ENCODE data around the gene XYLT1.

XYLT1 gene

DNA sequence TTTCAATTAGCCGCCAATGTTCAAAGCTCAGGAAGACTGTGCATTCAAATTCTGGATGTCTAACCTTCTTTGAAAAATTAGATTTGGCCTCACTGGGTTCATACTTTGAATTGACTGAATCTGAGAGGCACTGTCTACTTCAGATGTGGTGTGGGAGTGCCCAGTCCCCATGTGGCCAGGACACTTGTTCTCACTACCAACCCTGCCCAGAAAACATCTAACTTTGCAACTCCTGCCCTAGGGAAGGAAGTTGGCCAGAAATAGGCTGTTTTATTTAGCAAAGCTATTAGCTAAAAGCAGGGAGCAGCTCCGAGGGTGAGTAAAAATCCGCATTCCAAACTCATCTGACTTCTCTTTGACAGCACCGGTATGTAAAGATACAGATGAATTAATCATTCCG, 86.3 kb downstream of the XYLT1 start:
- ATAC-seq (replicated peaks) (no peak), DNase-seq (no peak)
- Mint-ChIP-seq H3K27ac (no peak overlapping the region), H3K4me3 (peak overlapping the region in 1 of 2 donors; percentile 6), H3K27me3 (no peaks in the 10 kb centered on the region), H3K4me1 (peaks cover 49 to 90% of the 10 kb centered on the region in 2 donors), H3K36me3 (peaks cover 28 to 48% of the 10 kb centered on the region in 2 donors), H3K9me3 (no peaks in the 10 kb centered on the region)

DNA sequence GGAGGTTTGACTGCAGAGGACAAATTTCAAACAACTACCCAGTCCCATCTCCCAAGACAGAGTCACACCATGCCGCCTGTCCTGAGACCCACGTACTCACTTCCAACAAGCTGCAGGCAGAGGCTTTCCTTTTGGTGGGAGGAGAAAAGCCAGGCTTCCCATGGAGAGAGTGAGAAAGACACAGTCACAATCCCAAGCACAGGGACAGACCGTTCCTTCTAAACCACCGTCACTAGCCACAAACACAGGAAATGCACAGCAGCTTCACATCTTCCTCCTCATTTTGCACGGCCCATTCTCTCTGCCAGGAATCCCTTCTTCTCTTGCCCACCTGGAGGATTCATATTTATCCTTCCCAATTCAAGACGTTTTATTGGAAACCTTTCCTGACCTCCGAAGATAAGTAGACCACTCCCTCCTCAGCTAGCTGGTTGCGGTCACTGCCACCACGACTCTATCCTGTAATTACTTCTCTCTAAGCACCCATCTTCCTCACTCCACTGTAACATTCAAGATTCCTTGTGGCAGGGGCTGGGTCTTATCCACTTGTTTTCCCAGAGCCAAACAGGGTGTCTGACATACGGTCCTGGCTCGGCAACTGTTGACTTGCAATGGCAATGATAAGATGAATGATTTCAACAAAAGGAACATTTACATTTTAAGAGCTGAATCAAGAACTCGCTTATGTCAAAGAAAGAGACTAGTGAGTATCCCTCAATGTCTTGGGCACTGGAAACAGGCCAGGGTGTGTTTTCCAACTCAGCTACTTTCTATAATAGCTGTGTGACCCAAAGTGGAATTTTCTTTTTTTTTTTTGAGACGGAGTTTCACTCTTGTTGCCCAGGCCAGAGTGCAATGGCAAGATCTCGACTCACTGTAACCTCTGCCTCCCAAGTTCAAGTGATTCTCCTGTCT, 87.6 kb downstream of the XYLT1 start:
- peaks cover 56 to 90% of the 10 kb centered on the region in 2 donors for H3K4me1 Mint-ChIP-seq
- ATAC-seq (replicated peaks) = no peak
- H3K9me3 Mint-ChIP-seq = no peaks in the 10 kb centered on the region
- DNase-seq = no peak
- peak overlapping the region; percentile 40 to 74 for H3K4me3 Mint-ChIP-seq
- H3K27me3 Mint-ChIP-seq = no peaks in the 10 kb centered on the region
- peaks cover 17 to 44% of the 10 kb centered on the region in 2 donors for H3K36me3 Mint-ChIP-seq
- H3K27ac Mint-ChIP-seq = peak overlapping the region; percentile 89

DNA sequence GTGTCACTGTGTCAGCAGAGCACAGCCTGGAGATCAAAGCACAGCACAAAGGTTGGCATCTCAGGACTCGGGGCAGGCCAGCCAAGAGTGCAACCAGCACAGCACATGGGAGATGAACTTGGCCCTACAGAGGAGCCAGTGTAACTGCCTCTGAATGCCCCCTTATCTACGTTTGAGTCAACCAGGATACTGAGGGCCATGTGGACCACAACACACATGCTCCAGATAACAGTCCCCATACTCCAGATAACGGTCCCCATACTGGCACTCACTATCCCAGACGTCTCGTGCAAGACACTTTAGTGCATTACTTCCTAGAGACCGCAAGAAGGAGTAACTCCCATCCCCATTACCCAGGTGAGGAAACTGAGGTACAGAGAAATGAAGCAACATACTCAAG, 88.2 kb downstream of the XYLT1 start:
- ATAC-seq (replicated peaks) = no peak
- peaks cover 59 to 93% of the 10 kb centered on the region in 2 donors for H3K4me1 Mint-ChIP-seq
- no peak for DNase-seq
- peaks cover 13 to 39% of the 10 kb centered on the region in 2 donors for H3K36me3 Mint-ChIP-seq
- H3K9me3 Mint-ChIP-seq = no peaks in the 10 kb centered on the region
- H3K27ac Mint-ChIP-seq = no peak overlapping the region
- no peaks in the 10 kb centered on the region for H3K27me3 Mint-ChIP-seq
- H3K4me3 Mint-ChIP-seq = no peak overlapping the region

DNA sequence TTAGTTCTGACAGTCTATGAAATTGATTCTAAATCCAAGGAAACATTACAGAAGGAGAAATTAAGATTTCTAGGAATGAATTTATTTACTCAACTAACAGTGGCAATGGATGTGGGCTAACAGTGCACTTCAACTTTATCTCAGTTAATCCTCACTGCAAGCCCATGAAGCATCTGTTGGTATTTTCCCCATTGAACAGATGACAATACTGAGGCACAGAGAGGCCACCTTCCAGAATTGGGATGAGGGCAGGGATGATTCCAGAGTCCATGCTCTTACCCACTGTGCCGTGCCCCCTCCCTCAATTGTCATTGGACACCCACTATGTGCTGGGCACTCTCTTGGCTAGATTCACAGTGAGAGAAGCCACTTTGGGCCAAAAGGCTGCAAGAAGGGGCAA, 89.0 kb downstream of the XYLT1 start:
- DNase-seq (no peak), ATAC-seq (replicated peaks) (no peak)
- H3K4me3 Mint-ChIP-seq = no peak overlapping the region
- no peaks in the 10 kb centered on the region for H3K27me3 Mint-ChIP-seq
- H3K9me3 Mint-ChIP-seq = no peaks in the 10 kb centered on the region
- peaks cover 59 to 93% of the 10 kb centered on the region in 2 donors for H3K4me1 Mint-ChIP-seq
- H3K36me3 Mint-ChIP-seq = peaks cover 11 to 38% of the 10 kb centered on the region in 2 donors
- H3K27ac Mint-ChIP-seq = no peak overlapping the region

DNA sequence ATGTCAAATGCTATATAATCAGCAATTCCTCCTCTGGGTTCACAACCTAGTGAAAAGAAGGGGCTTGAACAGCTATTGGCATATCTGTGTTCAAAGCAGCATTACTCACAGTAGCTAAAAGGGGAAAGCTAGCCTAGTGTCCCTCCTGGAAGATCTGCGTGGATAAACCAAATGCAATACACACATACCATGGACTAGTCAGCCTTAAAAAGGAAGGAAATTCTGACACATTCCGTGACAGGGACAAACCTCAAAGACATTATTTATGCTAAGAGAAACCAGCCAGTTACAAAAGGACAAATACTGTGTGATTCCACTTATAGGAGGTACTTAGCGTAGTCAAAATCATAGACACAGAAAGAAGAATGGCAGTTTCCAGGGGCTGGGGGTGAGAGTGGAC, 90.1 kb downstream of the XYLT1 start:
- no peaks in the 10 kb centered on the region for H3K27me3 Mint-ChIP-seq
- H3K9me3 Mint-ChIP-seq = no peaks in the 10 kb centered on the region
- DNase-seq (no peak), ATAC-seq (replicated peaks) (peak; percentile 2 to 14)
- H3K27ac Mint-ChIP-seq = peak overlapping the region; percentile 92
- peaks cover 66 to 93% of the 10 kb centered on the region in 2 donors for H3K4me1 Mint-ChIP-seq
- H3K36me3 Mint-ChIP-seq = peaks cover 11 to 36% of the 10 kb centered on the region in 2 donors
- H3K4me3 Mint-ChIP-seq = peak overlapping the region; percentile 74 to 80

DNA sequence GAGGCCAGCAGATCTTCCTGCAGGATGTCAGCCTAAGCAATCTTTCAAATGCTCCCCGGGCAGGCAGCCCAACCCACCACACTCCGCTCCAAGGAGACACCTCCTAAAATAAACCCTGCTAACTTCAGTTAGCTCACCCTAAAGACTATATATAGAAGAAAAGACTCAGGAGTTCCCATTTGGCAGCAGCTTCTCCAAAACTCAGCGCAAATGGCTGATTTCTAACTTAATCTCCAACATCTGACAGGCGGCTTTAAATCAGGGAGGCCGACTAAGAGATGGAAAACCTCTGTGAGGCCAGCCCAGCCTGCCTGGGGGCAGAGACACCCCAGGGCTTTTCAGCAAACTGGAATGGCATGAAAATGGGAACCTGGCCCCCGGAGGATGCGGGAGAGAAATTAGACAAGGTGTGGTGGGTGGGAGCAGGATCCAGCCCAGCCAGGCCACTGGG, 91.6 kb downstream of the XYLT1 start:
- ATAC-seq (replicated peaks) = no peak
- peak overlapping the region; percentile 50 for H3K4me3 Mint-ChIP-seq
- H3K36me3 Mint-ChIP-seq = peaks cover 7 to 31% of the 10 kb centered on the region in 2 donors
- H3K27ac Mint-ChIP-seq = peak overlapping the region; percentile 89
- peaks cover 63 to 94% of the 10 kb centered on the region in 2 donors for H3K4me1 Mint-ChIP-seq
- H3K9me3 Mint-ChIP-seq = no peaks in the 10 kb centered on the region
- no peak for DNase-seq
- no peaks in the 10 kb centered on the region for H3K27me3 Mint-ChIP-seq

DNA sequence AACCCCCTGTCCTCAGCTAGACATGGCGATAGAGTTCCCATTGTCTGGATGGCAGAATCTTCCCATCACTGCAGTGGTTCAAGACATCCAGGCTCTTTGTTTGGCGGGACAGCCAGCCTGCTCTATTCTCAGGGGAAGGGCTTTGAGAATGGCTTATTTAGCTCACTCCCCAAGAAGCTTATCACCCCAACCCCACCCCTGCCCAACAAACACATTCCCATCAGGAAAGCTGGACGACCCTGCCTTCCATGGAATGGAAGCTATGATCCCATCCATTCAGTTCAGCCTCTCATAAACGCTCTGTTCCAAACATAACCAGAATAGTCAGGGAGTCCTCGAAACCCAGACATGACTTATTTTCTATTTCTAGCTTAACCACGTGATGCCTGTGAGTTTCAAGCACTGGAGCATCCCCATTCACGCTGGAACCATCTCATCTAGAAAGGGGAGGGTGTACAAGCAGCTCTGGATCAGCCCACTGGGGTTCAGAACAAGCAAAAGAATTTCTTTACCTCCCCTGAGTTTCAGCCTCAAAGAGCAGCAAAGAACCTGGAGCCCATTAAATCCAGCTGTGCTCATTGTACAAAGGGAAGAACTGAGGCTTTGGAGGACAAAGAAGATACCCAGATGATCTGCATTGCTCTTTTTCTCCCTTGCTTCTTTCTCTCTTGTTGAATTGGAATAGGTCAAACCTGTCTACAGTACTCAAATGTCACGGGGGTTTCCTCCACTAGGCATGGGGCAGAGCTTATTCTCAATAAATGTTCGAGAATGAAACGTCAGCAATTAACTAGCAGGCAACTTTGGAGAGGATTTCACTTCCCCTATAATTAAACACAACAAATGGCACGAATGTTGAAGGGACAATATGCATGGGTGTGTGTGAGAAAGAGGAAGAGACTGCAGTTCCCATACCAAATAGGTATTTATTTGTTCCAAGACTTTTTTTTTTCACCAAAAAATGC, 93.1 kb downstream of the XYLT1 start:
- peak; percentile 70 to 76 for ATAC-seq (replicated peaks)
- peak overlapping the region; percentile 76 to 82 for H3K4me3 Mint-ChIP-seq

DNA sequence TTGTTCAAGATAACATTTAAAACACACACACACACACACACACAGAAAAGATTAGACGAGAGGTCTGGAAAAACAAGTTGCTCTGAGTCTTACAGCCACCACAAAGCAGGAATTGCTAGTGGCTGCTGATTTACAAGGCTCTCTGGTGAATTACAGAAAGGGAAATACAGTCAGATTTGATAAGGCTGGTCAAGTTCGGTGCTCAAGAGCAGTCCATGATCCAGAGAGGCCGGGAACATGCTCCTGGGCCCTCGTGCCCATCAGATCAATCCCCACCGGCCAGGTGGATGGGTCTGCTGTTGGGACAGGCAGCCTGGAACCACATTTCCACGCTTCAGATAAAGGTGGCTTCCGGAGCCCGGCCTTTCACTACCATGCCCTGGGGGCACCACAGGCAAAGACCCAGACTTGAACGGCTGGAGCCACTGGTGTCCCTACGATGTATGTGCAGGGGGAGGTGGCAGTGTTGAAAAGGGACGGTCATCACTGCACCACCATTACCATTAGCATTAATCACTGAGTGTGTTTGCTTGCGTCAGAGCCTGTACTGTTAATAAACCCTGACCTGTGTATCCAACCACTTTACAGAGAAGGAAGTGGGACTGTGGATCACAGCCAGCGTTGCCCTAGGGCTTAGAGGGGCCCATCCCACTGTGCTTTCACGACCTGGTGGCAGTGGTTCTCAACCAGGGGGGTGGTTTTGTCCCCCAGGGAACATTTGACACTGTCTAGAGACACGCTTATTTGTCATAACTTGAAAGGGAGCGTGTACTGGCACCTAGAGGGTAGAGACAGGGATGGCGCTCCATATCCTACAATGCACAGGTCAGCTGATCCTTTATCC, 95.1 kb downstream of the XYLT1 start:
- Mint-ChIP-seq H3K4me1 (peaks cover 63 to 88% of the 10 kb centered on the region in 2 donors), H3K27ac (peak overlapping the region; percentile 99), H3K36me3 (peaks cover 3 to 25% of the 10 kb centered on the region in 2 donors), H3K9me3 (no peaks in the 10 kb centered on the region), H3K27me3 (no peaks in the 10 kb centered on the region), H3K4me3 (peak overlapping the region; percentile 33 to 57)
- ATAC-seq (replicated peaks) (peak; percentile 74 to 78), DNase-seq (peak; percentile 86)

More for the DNA sequence above, 93.1 kb downstream of the XYLT1 start:
- Mint-ChIP-seq H3K36me3 (peaks cover 4 to 28% of the 10 kb centered on the region in 2 donors), H3K27ac (peak overlapping the region; percentile 99), H3K27me3 (no peaks in the 10 kb centered on the region), H3K4me1 (peaks cover 58 to 86% of the 10 kb centered on the region in 2 donors), H3K9me3 (no peaks in the 10 kb centered on the region)
- DNase-seq = peak; percentile 74

DNA sequence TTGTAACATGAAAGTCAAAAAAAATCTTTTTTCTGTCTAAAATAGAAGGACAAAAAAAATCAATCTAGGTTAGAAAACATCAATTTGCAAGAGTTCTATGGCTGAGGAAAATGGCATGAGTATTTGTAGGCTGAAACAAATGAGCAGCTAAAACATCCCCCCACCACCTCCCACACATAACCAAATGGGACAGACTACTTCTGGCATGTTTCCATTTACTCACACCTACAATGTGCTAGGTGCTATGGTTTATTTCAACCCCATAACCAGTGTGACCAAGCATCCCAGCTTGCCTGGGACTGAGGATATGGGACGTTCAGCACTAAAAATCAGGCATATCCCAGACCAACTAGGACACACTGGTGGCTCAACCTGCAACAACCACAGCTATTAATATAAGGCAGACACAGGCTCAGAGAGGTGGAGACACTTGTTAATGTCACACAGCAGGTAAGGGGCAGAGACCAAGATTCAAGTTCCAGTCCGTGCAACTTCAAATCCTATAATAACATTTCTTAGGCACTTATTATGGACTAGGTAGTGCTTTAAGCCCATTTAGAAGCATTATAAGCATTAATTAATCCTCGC, 96.0 kb downstream of the XYLT1 start:
- Mint-ChIP-seq H3K9me3 (no peaks in the 10 kb centered on the region), H3K27me3 (no peaks in the 10 kb centered on the region), H3K27ac (peak overlapping the region; percentile 99), H3K4me3 (peak overlapping the region; percentile 45 to 60), H3K36me3 (peaks cover 4 to 25% of the 10 kb centered on the region in 2 donors), H3K4me1 (peaks cover 68 to 88% of the 10 kb centered on the region in 2 donors)
- DNase-seq (no peak), ATAC-seq (replicated peaks) (no peak)

DNA sequence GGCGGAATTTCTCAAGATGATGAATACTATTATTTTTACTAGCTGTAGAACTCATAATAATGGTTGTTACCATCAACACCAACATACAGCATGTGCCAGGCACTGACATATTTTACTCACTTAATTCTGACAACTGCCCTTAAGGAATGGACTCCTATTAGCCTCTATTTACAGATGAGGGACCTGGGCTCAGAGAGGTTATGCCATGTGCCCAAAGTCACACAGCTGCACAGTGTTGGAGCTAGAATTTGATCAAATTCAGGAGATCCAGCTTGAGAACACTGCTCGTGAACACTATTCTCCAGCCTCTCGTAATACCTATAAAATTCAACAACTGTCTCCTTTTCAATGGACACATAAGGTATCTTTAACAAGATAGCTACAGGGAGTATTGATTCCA, 97.2 kb downstream of the XYLT1 start:
- ATAC-seq (replicated peaks) = no peak
- Mint-ChIP-seq H3K36me3 (peaks cover 12 to 22% of the 10 kb centered on the region in 2 donors), H3K9me3 (no peaks in the 10 kb centered on the region), H3K27ac (peak overlapping the region; percentile 49), H3K27me3 (no peaks in the 10 kb centered on the region), H3K4me3 (peak overlapping the region in 1 of 2 donors; percentile 20), H3K4me1 (peaks cover 66 to 88% of the 10 kb centered on the region in 2 donors)
- DNase-seq = no peak

DNA sequence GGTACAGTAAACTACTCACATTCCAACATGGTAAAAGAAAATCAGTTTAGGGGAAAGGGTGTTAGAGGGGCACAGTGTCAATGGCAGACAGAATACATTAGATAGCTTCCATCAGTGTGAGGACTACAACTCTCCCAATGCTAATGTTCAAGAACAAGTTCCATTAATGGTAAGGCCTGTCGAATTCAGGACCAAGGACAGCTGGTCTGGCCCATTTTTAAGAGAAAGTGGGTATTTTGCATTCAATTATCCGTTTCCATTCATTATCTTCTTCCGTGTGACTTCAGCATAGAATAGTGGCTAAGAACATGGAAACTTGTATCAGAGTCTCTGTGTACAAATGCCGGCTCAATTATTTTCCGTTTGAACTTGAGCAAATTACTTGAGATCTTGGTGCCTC, 98.4 kb downstream of the XYLT1 start:
- DNase-seq (no peak), ATAC-seq (replicated peaks) (no peak)
- peaks cover 17 to 24% of the 10 kb centered on the region in 2 donors for H3K36me3 Mint-ChIP-seq
- no peak overlapping the region for H3K27ac Mint-ChIP-seq
- peaks cover 65 to 88% of the 10 kb centered on the region in 2 donors for H3K4me1 Mint-ChIP-seq
- peaks cover 0 to 2% of the 10 kb centered on the region in 2 donors for H3K9me3 Mint-ChIP-seq
- H3K4me3 Mint-ChIP-seq = no peak overlapping the region
- H3K27me3 Mint-ChIP-seq = no peaks in the 10 kb centered on the region

DNA sequence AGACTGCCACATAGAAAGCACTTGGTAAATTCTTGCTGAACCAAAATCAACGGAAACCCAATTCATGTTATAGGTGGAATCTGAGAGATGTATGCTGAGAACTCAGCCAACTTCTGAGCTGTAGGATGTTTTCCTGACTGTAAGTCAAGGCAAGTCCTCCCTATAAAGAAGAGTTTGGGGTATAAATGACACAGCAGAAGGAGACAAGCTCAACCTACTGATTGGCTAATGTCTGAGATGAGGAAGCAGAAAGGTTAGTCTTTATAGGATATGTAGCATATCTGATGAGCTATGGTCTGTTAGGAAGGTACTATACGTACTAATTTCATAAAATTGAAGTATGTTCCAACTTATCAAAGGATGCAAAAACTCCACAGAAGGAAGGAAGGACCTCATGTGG, 99.5 kb downstream of the XYLT1 start:
- no peak for DNase-seq
- peak overlapping the region; percentile 59 for H3K27ac Mint-ChIP-seq

DNA sequence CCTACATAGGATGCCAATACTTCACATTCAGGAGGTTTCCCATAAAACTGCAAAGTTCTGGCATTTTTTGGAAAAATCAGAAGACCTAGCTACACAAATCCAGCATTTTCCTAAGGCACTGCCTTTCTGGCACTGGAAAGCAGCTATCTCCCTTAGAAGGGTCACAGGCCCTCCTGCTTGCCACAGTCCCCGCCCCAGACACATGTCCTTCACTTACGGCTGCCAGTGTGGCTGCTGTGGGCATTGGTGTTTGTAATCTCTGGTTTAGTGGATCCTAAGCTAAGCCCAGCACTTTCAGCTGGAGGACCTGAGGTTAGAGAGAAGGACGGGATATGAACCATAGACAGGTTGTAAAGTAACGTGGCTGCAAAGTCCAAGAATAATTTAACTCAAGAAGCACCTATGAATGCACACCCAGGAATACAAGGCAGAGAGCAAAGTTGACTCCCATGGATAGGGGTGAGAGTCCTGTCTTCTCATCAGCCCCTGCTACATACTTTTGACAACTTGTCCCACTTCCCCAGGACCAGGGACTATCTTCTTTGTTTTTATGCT, 100.0 kb downstream of the XYLT1 start:
- Mint-ChIP-seq H3K9me3 (peaks cover 0 to 5% of the 10 kb centered on the region in 2 donors), H3K4me1 (peaks cover 67 to 90% of the 10 kb centered on the region in 2 donors), H3K4me3 (peak overlapping the region in 1 of 2 donors; percentile 35), H3K36me3 (peaks cover 25 to 36% of the 10 kb centered on the region in 2 donors), H3K27ac (peak overlapping the region; percentile 98), H3K27me3 (no peaks in the 10 kb centered on the region)
- ATAC-seq (replicated peaks) = no peak
- DNase-seq = no peak

More for the DNA sequence above, 99.5 kb downstream of the XYLT1 start:
- peaks cover 72 to 90% of the 10 kb centered on the region in 2 donors for H3K4me1 Mint-ChIP-seq
- H3K4me3 Mint-ChIP-seq = peak overlapping the region in 1 of 2 donors; percentile 14
- peaks cover 23 to 33% of the 10 kb centered on the region in 2 donors for H3K36me3 Mint-ChIP-seq
- ATAC-seq (replicated peaks) = no peak
- H3K9me3 Mint-ChIP-seq = peaks cover 0 to 5% of the 10 kb centered on the region in 2 donors
- H3K27me3 Mint-ChIP-seq = no peaks in the 10 kb centered on the region
